D721Med (cell line): ENCODE results near the gene IL4R.
"Not testable (repeated sequence)": the region's sequence is repeated elsewhere in the genome, so short reads cannot be mapped to it uniquely, and the experiment has no call there.

Experiments used
- DNase-seq: peaks from one replicate; pipeline ENCODE4 v3.0.0; 2011; ENCODE audit warnings: low spot score; ENCODE audit not compliant: insufficient read length
- FAIRE-seq: peaks from 2 replicates; lab custom pipeline; 2011; peaks lifted over from hg19 to GRCh38; lab: Jason Lieb, UNC
- CTCF ChIP-seq: IDR thresholded peaks from 2 replicates; pipeline ENCODE4 v1.5.1; 2012; ENCODE audit warnings: mild to moderate bottlenecking, control low read depth; ENCODE audit not compliant: insufficient read depth; ENCODE audit errors: missing control alignments

The IL4R gene

GRCh38 chr16:27269300-27270150, 44.2 kb upstream of the IL4R start:
- DNase-seq (no peak), FAIRE-seq (no peak)
- no peak for TF ChIP-seq CTCF

- no peak for TF ChIP-seq CTCF
- FAIRE-seq (no peak), DNase-seq (no peak)
These were observed 43.4 kb upstream of the IL4R start for GRCh38 chr16:27270349-27270748.

GRCh38 chr16:27272076-27272475, 41.7 kb upstream of the IL4R start:
- no peak for TF ChIP-seq CTCF
- FAIRE-seq = no peak
- no peak for DNase-seq

GRCh38 chr16:27272697-27273096, 41.1 kb upstream of the IL4R start:
- not testable (repeated sequence) for FAIRE-seq

GRCh38 chr16:27273330-27273669, 40.5 kb upstream of the IL4R start:
- DNase-seq = no peak
- no peak for FAIRE-seq
- TF ChIP-seq CTCF = no peak

More at GRCh38 chr16:27272697-27273096, 41.1 kb upstream of the IL4R start:
- DNase-seq = not testable (repeated sequence)

- FAIRE-seq (no peak), DNase-seq (no peak)
- TF ChIP-seq CTCF = no peak
These were observed 39.9 kb upstream of the IL4R start for GRCh38 chr16:27273670-27274423.

- DNase-seq = not testable (repeated sequence)
These were observed 39.3 kb upstream of the IL4R start for GRCh38 chr16:27274424-27274874.

GRCh38 chr16:27275394-27275793, 38.4 kb upstream of the IL4R start:
- no peak for DNase-seq
- FAIRE-seq = no peak
- TF ChIP-seq CTCF = no peak

More at GRCh38 chr16:27274424-27274874, 39.3 kb upstream of the IL4R start:
- not testable (repeated sequence) for FAIRE-seq
